DOHH2 (cell line): Measurements from ENCODE around the gene MGME1.
"Not testable (repeated sequence)": the region's sequence is repeated elsewhere in the genome, so short reads cannot be mapped to it uniquely, and the experiment has no call there.

ENCODE experiments used
- H3F3A ChIP-seq: fragments of 200-600 bp; sonication (generic), shearing (Covaris generic); 2 replicates; pipeline ENCODE4 v1.6.0; 2016; ENCODE audit warnings: antibody characterized with exemption, mild to moderate bottlenecking; ENCODE audit not compliant: control insufficient read depth, insufficient read depth
- H3K27ac ChIP-seq: fragments of 200-600 bp; sonication (generic); 2 replicates; pipeline ENCODE4 v1.5.1; 2014; ENCODE audit warnings: low read depth, mild to moderate bottlenecking, low read length, moderate library complexity
- H3K27me3 ChIP-seq: fragments of 200-600 bp; sonication (generic); 2 replicates; pipeline ENCODE4 v1.6.1; 2014; ENCODE audit warnings: mild to moderate bottlenecking, low read length, mixed read lengths; ENCODE audit not compliant: control insufficient read depth
- H3K36me3 ChIP-seq: fragments of 200-600 bp; sonication (generic); 2 replicates; pipeline ENCODE4 v1.6.1; 2014; ENCODE audit warnings: mild to moderate bottlenecking, low read length, moderate library complexity, mixed read lengths; ENCODE audit not compliant: control insufficient read depth
- H3K4me1 ChIP-seq: fragments of 200-600 bp; sonication (generic); 2 replicates; pipeline ENCODE4 v1.6.1; 2014; ENCODE audit warnings: mild to moderate bottlenecking, low read length, mixed read lengths; ENCODE audit not compliant: control insufficient read depth
- H3K4me2 ChIP-seq: fragments of 200-600 bp; sonication (generic); 2 replicates; pipeline ENCODE4 v1.6.0; 2014; ENCODE audit warnings: mild to moderate bottlenecking, low read length, moderate library complexity
- H3K4me3 ChIP-seq: fragments of 200-600 bp; sonication (generic); 2 replicates; pipeline ENCODE4 v1.5.1; 2014; ENCODE audit warnings: mild to moderate bottlenecking, low read length, mixed read lengths
- H3K79me2 ChIP-seq: fragments of 200-600 bp; sonication (generic); 2 replicates; pipeline ENCODE4 v1.6.1; 2014; ENCODE audit warnings: mild to moderate bottlenecking, low read length, mixed read lengths; ENCODE audit not compliant: control insufficient read depth
- H3K9me2 ChIP-seq: fragments of 200-600 bp; sonication (generic); replicated peaks from 2 replicates; pipeline ENCODE4 v1.6.1; 2014; ENCODE audit warnings: mild to moderate bottlenecking, low read length, mixed read lengths; ENCODE audit not compliant: control insufficient read depth
- H3K9me3 ChIP-seq: fragments of 200-600 bp; sonication (generic); 2 replicates; pipeline ENCODE4 v1.6.1; 2014; ENCODE audit warnings: antibody characterized with exemption, low read length, mixed read lengths; ENCODE audit not compliant: control insufficient read depth, insufficient read depth
- H4K20me1 ChIP-seq: fragments of 200-600 bp; sonication (generic); 2 replicates; pipeline ENCODE4 v1.6.0; 2014; ENCODE audit warnings: low read depth, mild to moderate bottlenecking, antibody characterized with exemption, low read length, moderate library complexity; ENCODE audit not compliant: control insufficient read depth, insufficient read depth
- EZH2phosphoT487 ChIP-seq: fragments of 200-600 bp; sonication (generic); IDR thresholded peaks from 2 replicates; pipeline ENCODE4 v1.6.1; 2017; ENCODE audit warnings: borderline replicate concordance, mild to moderate bottlenecking, antibody characterized with exemption, low read length, moderate library complexity, mixed read lengths
- TF ChIP-seq, protein P1 (sequence below): fragments of 200-600 bp; sonication (generic); IDR thresholded peaks from one replicate; pipeline ENCODE4 v1.5.1; 2014; ENCODE audit warnings: antibody characterized with exemption, mild to moderate bottlenecking, low read depth, low read length; ENCODE audit not compliant: poor library complexity, severe bottlenecking

The MGME1 gene

GRCh38 chr20:17959257-17959627 is 9.6 kb upstream of the MGME1 start:
- no peak for TF ChIP-seq EZH2phosphoT487
- TF ChIP-seq, protein P1, sequence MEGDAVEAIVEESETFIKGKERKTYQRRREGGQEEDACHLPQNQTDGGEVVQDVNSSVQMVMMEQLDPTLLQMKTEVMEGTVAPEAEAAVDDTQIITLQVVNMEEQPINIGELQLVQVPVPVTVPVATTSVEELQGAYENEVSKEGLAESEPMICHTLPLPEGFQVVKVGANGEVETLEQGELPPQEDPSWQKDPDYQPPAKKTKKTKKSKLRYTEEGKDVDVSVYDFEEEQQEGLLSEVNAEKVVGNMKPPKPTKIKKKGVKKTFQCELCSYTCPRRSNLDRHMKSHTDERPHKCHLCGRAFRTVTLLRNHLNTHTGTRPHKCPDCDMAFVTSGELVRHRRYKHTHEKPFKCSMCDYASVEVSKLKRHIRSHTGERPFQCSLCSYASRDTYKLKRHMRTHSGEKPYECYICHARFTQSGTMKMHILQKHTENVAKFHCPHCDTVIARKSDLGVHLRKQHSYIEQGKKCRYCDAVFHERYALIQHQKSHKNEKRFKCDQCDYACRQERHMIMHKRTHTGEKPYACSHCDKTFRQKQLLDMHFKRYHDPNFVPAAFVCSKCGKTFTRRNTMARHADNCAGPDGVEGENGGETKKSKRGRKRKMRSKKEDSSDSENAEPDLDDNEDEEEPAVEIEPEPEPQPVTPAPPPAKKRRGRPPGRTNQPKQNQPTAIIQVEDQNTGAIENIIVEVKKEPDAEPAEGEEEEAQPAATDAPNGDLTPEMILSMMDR: no peak
- Histone ChIP-seq H3K27me3 (no peaks in the 10 kb centered on the region), H3K27ac (peak overlapping the region; percentile 86), H3K36me3 (peaks cover 97% of the 10 kb centered on the region), H3K9me3 (no peaks in the 10 kb centered on the region), H3K4me1 (peaks cover 100% of the 10 kb centered on the region), H3F3A (peaks cover 87% of the 10 kb centered on the region), H3K79me2 (peaks cover 100% of the 10 kb centered on the region), H3K9me2 (no peaks in the 10 kb centered on the region), H4K20me1 (peaks cover 68% of the 10 kb centered on the region), H3K4me2 (peak overlapping the region; percentile 93), H3K4me3 (peak overlapping the region; percentile 86)

GRCh38 chr20:17960400-17960885 is 8.4 kb upstream of the MGME1 start:
- H3K4me2 ChIP-seq: peak overlapping the region; percentile 93
- peaks cover 70% of the 10 kb centered on the region for H4K20me1 ChIP-seq
- H3K36me3 ChIP-seq: peaks cover 97% of the 10 kb centered on the region
- H3F3A ChIP-seq: peaks cover 92% of the 10 kb centered on the region
- not testable (repeated sequence) for H3K27me3 ChIP-seq, H3K9me2 ChIP-seq, H3K9me3 ChIP-seq
- peaks cover 100% of the 10 kb centered on the region for H3K4me1 ChIP-seq
- peaks cover 100% of the 10 kb centered on the region for H3K79me2 ChIP-seq
- H3K4me3 ChIP-seq: peak overlapping the region; percentile 86
- H3K27ac ChIP-seq: peak overlapping the region; percentile 86

GRCh38 chr20:17960927-17961586 is 7.8 kb upstream of the MGME1 start:
- Histone ChIP-seq H3K4me1 (peaks cover 100% of the 10 kb centered on the region), H3K4me3 (peak overlapping the region; percentile 86), H3K4me2 (peak overlapping the region; percentile 93), H3K36me3 (peaks cover 97% of the 10 kb centered on the region), H4K20me1 (peaks cover 70% of the 10 kb centered on the region), H3K27ac (peak overlapping the region; percentile 86), H3F3A (peaks cover 92% of the 10 kb centered on the region), H3K79me2 (peaks cover 100% of the 10 kb centered on the region), H3K27me3 (no peaks in the 10 kb centered on the region), H3K9me3 (no peaks in the 10 kb centered on the region), H3K9me2 (no peaks in the 10 kb centered on the region)
- no peak for TF ChIP-seq EZH2phosphoT487

- Histone ChIP-seq H3K27me3 (no peaks in the 10 kb centered on the region), H4K20me1 (peaks cover 69% of the 10 kb centered on the region), H3K9me2 (no peaks in the 10 kb centered on the region), H3F3A (peaks cover 91% of the 10 kb centered on the region), H3K79me2 (peaks cover 100% of the 10 kb centered on the region), H3K36me3 (peaks cover 97% of the 10 kb centered on the region), H3K4me2 (peak overlapping the region; percentile 93), H3K4me1 (peaks cover 95% of the 10 kb centered on the region), H3K27ac (peak overlapping the region; percentile 86), H3K9me3 (no peaks in the 10 kb centered on the region), H3K4me3 (peak overlapping the region; percentile 86)
- TF ChIP-seq, protein P1: no peak
- no peak for TF ChIP-seq EZH2phosphoT487
Measured at GRCh38 chr20:17961587-17961940, 7.3 kb upstream of the MGME1 start.
